Panc1 (cell line): ENCODE measurements around the gene TMEM138. TPM values are rescaled to one million over a fixed set of nuclear protein-coding genes. Genes with fewer than 3 reads are reported as not detected.

Experiments used
- ATAC-seq: fragments of 200-7000 bp; cut with Tn5 transposase; 2 replicates; pipeline ENCODE4 v1.9.1; 2020; ENCODE audit warnings: mild to moderate bottlenecking, moderate library complexity
- BruUV-seq: library from RNA; stranded (reverse); fragments of 400-500 nt; replicated peaks from 2 replicates; lab custom pipeline; 2021; lab: Mats Ljungman, UMichigan
- CTCF ChIA-PET: fragments of 300-600 bp; sonication (Branson Sonifier 250); formaldehyde crosslinking; loops from one replicate; lab custom pipeline; 2022; ENCODE audit warnings: antibody characterized with exemption; lab: Charles Lee
- POLR2A ChIA-PET: fragments of 300-600 bp; sonication (Branson Sonifier 250); formaldehyde crosslinking; loops from one replicate; lab custom pipeline; 2022; ENCODE audit warnings: antibody characterized with exemption; lab: Charles Lee
- DNase-seq: peaks from one replicate; pipeline ENCODE4 v3.0.0-alpha.2; 2010; ENCODE audit warnings: low read depth, low spot score
- H3K27ac ChIP-seq: 2 replicates; pipeline ENCODE4 v1.5.1; 2011; ENCODE audit warnings: mild to moderate bottlenecking, low read length, inconsistent platforms
- H3K27me3 ChIP-seq: fragments of 200-500 bp; sonication (Bioruptor generic); 2 replicates; pipeline ENCODE4 v1.6.0; 2014; ENCODE audit warnings: low read length, inconsistent platforms; ENCODE audit not compliant: control insufficient read depth, insufficient read depth
- H3K36me3 ChIP-seq: fragments of 200-500 bp; sonication (Bioruptor generic); 2 replicates; pipeline ENCODE4 v1.5.1; 2014; ENCODE audit warnings: inconsistent platforms, mild to moderate bottlenecking, low read length, moderate library complexity; ENCODE audit not compliant: control insufficient read depth, insufficient read depth
- H3K4me1 ChIP-seq: 2 replicates; pipeline ENCODE4 v1.5.1; 2011; ENCODE audit warnings: inconsistent platforms, mild to moderate bottlenecking, low read length, moderate library complexity; ENCODE audit not compliant: control insufficient read depth, insufficient read depth
- H3K4me3 ChIP-seq, 2 experiments: 2 replicates each; pipeline ENCODE4 v1.5.1; 2011 to 2012; ENCODE audit warnings: low read depth in 2 of 2, low read length in 2 of 2, mild to moderate bottlenecking in 2 of 2, inconsistent platforms in 1 of 2, moderate library complexity in 1 of 2
- H3K9me3 ChIP-seq: fragments of 200-500 bp; sonication (Bioruptor generic); 2 replicates; pipeline ENCODE4 v1.5.1; 2014; ENCODE audit warnings: low read depth, mild to moderate bottlenecking, inconsistent platforms, low read length, moderate library complexity; ENCODE audit not compliant: control insufficient read depth, insufficient read depth
- CTCF ChIP-seq: fragments of 450-650 bp; IDR thresholded peaks from 2 replicates; pipeline ENCODE4 v1.5.1; 2017; ENCODE audit warnings: mild to moderate bottlenecking
- REST ChIP-seq, 2 experiments: IDR thresholded peaks; 2 replicates each; pipeline ENCODE4 v1.6.1; 2011 to 2012; ENCODE audit warnings: low read depth in 2 of 2, control low read depth in 1 of 2, low read length in 1 of 2, mild to moderate bottlenecking in 1 of 2, moderate library complexity in 1 of 2; ENCODE audit not compliant: insufficient read depth in 1 of 2
- SIN3A ChIP-seq: IDR thresholded peaks from 2 replicates; pipeline ENCODE4 v1.6.1; 2012; ENCODE audit warnings: low read depth, mild to moderate bottlenecking, low read length, moderate library complexity, borderline replicate concordance; ENCODE audit not compliant: insufficient read depth
- TCF7L2 ChIP-seq: IDR thresholded peaks from 2 replicates; pipeline ENCODE4 v1.6.1; 2011; ENCODE audit warnings: mild to moderate bottlenecking, low read depth, low read length, inconsistent platforms
- in situ Hi-C: cut with HindIII; loops from 2 replicates; pipeline ENCODE4 v1.10.0; 2016; ENCODE audit warnings: low sequenced_read_pairs, low pct_unique_long_range_greater_than_20kb
- intact Hi-C: fragments of 100-400 bp; cut with micrococcal nuclease; formaldehyde crosslinking; loops from one replicate; pipeline ENCODE4 v1.10.0; 2022; ENCODE audit not compliant: unreplicated experiment
- total RNA-seq: library from RNA; stranded (reverse); gene quantifications from one replicate; pipeline ENCODE4 v1.2.1, GENCODE V29; 2021; ENCODE audit not compliant: unreplicated experiment

Gene TMEM138
- total RNA-seq, 1 experiment from 2014 or later: 86.6 TPM

GRCh38 chr11:61336171-61336935 is 25.8 kb upstream of the TMEM138 start:
- TF ChIP-seq TCF7L2: no peak
- peak; percentile 98 for TF ChIP-seq CTCF
- Histone ChIP-seq H3K4me3 (no peak overlapping the region), H3K27ac (no peak overlapping the region), H3K9me3 (no peaks in the 10 kb centered on the region), H3K36me3 (peaks cover 5% of the 10 kb centered on the region; the same call in 1 of the 2 replicates), H3K4me1 (peaks cover 25% of the 10 kb centered on the region), H3K27me3 (no peaks in the 10 kb centered on the region)
- ChIA-PET POLR2A (interaction anchor here (1.0 to 1.4 kb wide), 2 partner anchors 20 to 26 kb away, joined by 8 to 9 read pairs; partner anchors contain the start of genes CYB561A3 and TMEM138), CTCF (interaction anchor here (0.6 to 2.6 kb wide), 8 partner anchors 20 to 99 kb away, joined by 3 to 50 read pairs (median 8); partner anchors contain the start of genes CYB561A3, TMEM138 and TMEM216)
- DNase-seq: peak; percentile 46
- intact Hi-C loops (loop anchor here (1.0 kb wide), 1 partner anchor 49 kb away; no protein-coding TSS in a partner anchor), in situ Hi-C loops (no loop called here)
- peak; percentile 67 for ATAC-seq
- no TSS peak for BruUV-seq

- no peak overlapping the region for H3K27ac ChIP-seq
- intact Hi-C loops: no loop called here
- no TSS peak for BruUV-seq
- H3K4me1 ChIP-seq: peaks cover 17% of the 10 kb centered on the region
- no peaks in the 10 kb centered on the region for H3K27me3 ChIP-seq
- ChIA-PET POLR2A (no interaction called here), CTCF (interaction anchor here (2.6 kb wide), 1 partner anchor 47 kb away, joined by 50 read pairs; no protein-coding TSS in a partner anchor)
- TF ChIP-seq CTCF: no peak
- no peak for TF ChIP-seq REST (IDR thresholded peaks at IDR 0.05; ENCODE audit: insufficient read depth in 1 of 2, low read depth in 2 of 2, low read length in 1 of 2)
- TF ChIP-seq SIN3A: no peak
- DNase-seq: no peak
- no peaks in the 10 kb centered on the region for H3K9me3 ChIP-seq
- in situ Hi-C loops: no loop called here
- no peaks in the 10 kb centered on the region; the same call in 1 of the 2 replicates for H3K36me3 ChIP-seq
- ATAC-seq: no peak
- H3K4me3 ChIP-seq: no peak overlapping the region
Observed at GRCh38 chr11:61337706-61338470, 24.3 kb upstream of the TMEM138 start.
